Measurements from ENCODE around the gene PIK3IP1.

The PIK3IP1 gene

GRCh38 chr22:31235081-31235480 is 57.2 kb downstream of the PIK3IP1 start:
- DNase-seq (ENCODE audit: low read depth), result peak; percentile 88
- peak overlapping the region; percentile 15 for H3K4me3 ChIP-seq (replicated peaks; ENCODE audit: low read depth, low read length)
- TF ChIP-seq, protein P1, sequence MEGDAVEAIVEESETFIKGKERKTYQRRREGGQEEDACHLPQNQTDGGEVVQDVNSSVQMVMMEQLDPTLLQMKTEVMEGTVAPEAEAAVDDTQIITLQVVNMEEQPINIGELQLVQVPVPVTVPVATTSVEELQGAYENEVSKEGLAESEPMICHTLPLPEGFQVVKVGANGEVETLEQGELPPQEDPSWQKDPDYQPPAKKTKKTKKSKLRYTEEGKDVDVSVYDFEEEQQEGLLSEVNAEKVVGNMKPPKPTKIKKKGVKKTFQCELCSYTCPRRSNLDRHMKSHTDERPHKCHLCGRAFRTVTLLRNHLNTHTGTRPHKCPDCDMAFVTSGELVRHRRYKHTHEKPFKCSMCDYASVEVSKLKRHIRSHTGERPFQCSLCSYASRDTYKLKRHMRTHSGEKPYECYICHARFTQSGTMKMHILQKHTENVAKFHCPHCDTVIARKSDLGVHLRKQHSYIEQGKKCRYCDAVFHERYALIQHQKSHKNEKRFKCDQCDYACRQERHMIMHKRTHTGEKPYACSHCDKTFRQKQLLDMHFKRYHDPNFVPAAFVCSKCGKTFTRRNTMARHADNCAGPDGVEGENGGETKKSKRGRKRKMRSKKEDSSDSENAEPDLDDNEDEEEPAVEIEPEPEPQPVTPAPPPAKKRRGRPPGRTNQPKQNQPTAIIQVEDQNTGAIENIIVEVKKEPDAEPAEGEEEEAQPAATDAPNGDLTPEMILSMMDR (IDR thresholded peaks at IDR 0.05; ENCODE audit: low read length, missing control alignments), result no peak

GRCh38 chr22:31233001-31233400 is 59.3 kb downstream of the PIK3IP1 start:
- TF ChIP-seq, protein P1 (IDR thresholded peaks at IDR 0.05; ENCODE audit: low read length, missing control alignments), result no peak
- no peak for DNase-seq (ENCODE audit: low read depth)
- no peak overlapping the region for H3K4me3 ChIP-seq (replicated peaks; ENCODE audit: low read depth, low read length)
